ENCODE data around the gene AMBRA1. TPM values are rescaled to one million over a fixed set of nuclear protein-coding genes. Genes with fewer than 3 reads are reported as not detected.
A peak's percentile ranks its signal among the peaks of the same experiment; 100 is the strongest.
"Not testable (repeated sequence)": the region's sequence is repeated elsewhere in the genome, so short reads cannot be mapped to it uniquely, and the experiment has no call there.

Gene AMBRA1
- total RNA-seq, 2 experiments from 2014 or later, result 24.6 to 30.7 TPM

GRCh38 chr11:46380340-46381047 is 213.3 kb downstream of the AMBRA1 start:
- Histone ChIP-seq H3K4me3 (ENCODE audit: low read depth, low read length, poor library complexity, severe bottlenecking) (peak overlapping the region; percentile 47), H3K36me3 (ENCODE audit: insufficient read depth, low read length) (peaks cover 32% of the 10 kb centered on the region), H3K79me2 (ENCODE audit: insufficient read depth, low read depth, low read length) (no peaks in the 10 kb centered on the region), H2AFZ (ENCODE audit: low read length) (no peak overlapping the region), H3K4me2 (ENCODE audit: low read length) (peak overlapping the region; percentile 58), H3K9me2 (ENCODE audit: insufficient read depth, low read length) (no peaks in the 10 kb centered on the region), H3K27ac (ENCODE audit: low read depth, low read length, poor library complexity, severe bottlenecking) (no peak overlapping the region), H4K20me1 (ENCODE audit: insufficient read depth, low read length) (no peaks in the 10 kb centered on the region), H3K9me3 (ENCODE audit: low read length) (no peaks in the 10 kb centered on the region), H3K4me1 (ENCODE audit: insufficient read depth, low read length, poor library complexity, severe bottlenecking) (peaks cover 11% of the 10 kb centered on the region)
- TF ChIP-seq EZH2phosphoT487 (IDR thresholded peaks at IDR 0.05; ENCODE audit: borderline replicate concordance, low read depth, low read length), result no peak
- TF ChIP-seq CTCF (conservative IDR thresholded peaks at IDR 0.05; ENCODE audit: low read length), result no peak
- POLR2A ChIA-PET, result no interaction called here
- intact Hi-C loops (cut with micrococcal nuclease; ENCODE audit: unreplicated experiment), result no loop called here
- no peak for DNase-seq (ENCODE audit: low spot score)
- CTCF ChIA-PET (ENCODE audit: unreplicated experiment), result no interaction called here
- no TSS peak for BruUV-seq (replicated peaks)

- H3K79me2 ChIP-seq (ENCODE audit: insufficient read depth, low read depth, low read length); CTCF ChIA-PET (ENCODE audit: unreplicated experiment); H3K9me3 ChIP-seq (ENCODE audit: low read length); POLR2A ChIA-PET; H3K27ac ChIP-seq (ENCODE audit: low read depth, low read length, poor library complexity, severe bottlenecking); H3K4me2 ChIP-seq (ENCODE audit: low read length); H3K9me2 ChIP-seq (ENCODE audit: insufficient read depth, low read length); H4K20me1 ChIP-seq (ENCODE audit: insufficient read depth, low read length); H3K4me3 ChIP-seq (ENCODE audit: low read depth, low read length, poor library complexity, severe bottlenecking); DNase-seq (ENCODE audit: low spot score); BruUV-seq (replicated peaks); intact Hi-C loops (cut with micrococcal nuclease; ENCODE audit: unreplicated experiment); H2AFZ ChIP-seq (ENCODE audit: low read length): not testable (repeated sequence)
- Histone ChIP-seq H3K36me3 (ENCODE audit: insufficient read depth, low read length) (peaks cover 40% of the 10 kb centered on the region), H3K4me1 (ENCODE audit: insufficient read depth, low read length, poor library complexity, severe bottlenecking) (peaks cover 11% of the 10 kb centered on the region)
These were observed 214.1 kb downstream of the AMBRA1 start for GRCh38 chr11:46379482-46380293.

- CTCF ChIA-PET (ENCODE audit: unreplicated experiment), result no interaction called here
- Histone ChIP-seq H2AFZ (ENCODE audit: low read length) (no peak overlapping the region), H3K4me1 (ENCODE audit: insufficient read depth, low read length, poor library complexity, severe bottlenecking) (peaks cover 11% of the 10 kb centered on the region), H3K79me2 (ENCODE audit: insufficient read depth, low read depth, low read length) (no peaks in the 10 kb centered on the region), H3K9me2 (ENCODE audit: insufficient read depth, low read length) (no peaks in the 10 kb centered on the region), H4K20me1 (ENCODE audit: insufficient read depth, low read length) (no peaks in the 10 kb centered on the region), H3K36me3 (ENCODE audit: insufficient read depth, low read length) (peaks cover 47% of the 10 kb centered on the region), H3K27ac (ENCODE audit: low read depth, low read length, poor library complexity, severe bottlenecking) (no peak overlapping the region), H3K9me3 (ENCODE audit: low read length) (no peaks in the 10 kb centered on the region), H3K4me3 (ENCODE audit: low read depth, low read length, poor library complexity, severe bottlenecking) (no peak overlapping the region), H3K4me2 (ENCODE audit: low read length) (no peak overlapping the region)
- intact Hi-C loops (cut with micrococcal nuclease; ENCODE audit: unreplicated experiment), result no loop called here
- POLR2A ChIA-PET, result interaction anchor here (1.0 to 1.2 kb wide), 2 partner anchors 18 to 19 kb away, joined by 3 read pairs; no protein-coding TSS in a partner anchor
- no peak for TF ChIP-seq EZH2phosphoT487 (IDR thresholded peaks at IDR 0.05; ENCODE audit: borderline replicate concordance, low read depth, low read length)
- no peak for TF ChIP-seq CTCF (conservative IDR thresholded peaks at IDR 0.05; ENCODE audit: low read length)
- BruUV-seq (replicated peaks), result no TSS peak
- DNase-seq (ENCODE audit: low spot score), result no peak
These were observed 214.9 kb downstream of the AMBRA1 start for GRCh38 chr11:46378811-46379481.
